Measurements from ENCODE around the gene RBP5.

The RBP5 gene

GRCh38 chr12:7083125-7083524 lies 45.6 kb downstream of the RBP5 start:
- Histone ChIP-seq H3K9me3 (ENCODE audit: insufficient read depth, low read depth, low read length) (peaks cover 8% of the 10 kb centered on the region; the same call in 1 of the 2 replicates), H3K9ac (ENCODE audit: low read depth, low read length) (no peak overlapping the region), H3K4me1 (ENCODE audit: insufficient read depth, low read length) (no peaks in the 10 kb centered on the region), H3K36me3 (ENCODE audit: insufficient read depth, low read depth, low read length) (no peaks in the 10 kb centered on the region), H3K27me3 (ENCODE audit: insufficient read depth, low read length) (no peaks in the 10 kb centered on the region), H3K4me3 (ENCODE audit: low read length) (no peak overlapping the region), H3K27ac (ENCODE audit: low read length) (no peak overlapping the region)

DNA sequence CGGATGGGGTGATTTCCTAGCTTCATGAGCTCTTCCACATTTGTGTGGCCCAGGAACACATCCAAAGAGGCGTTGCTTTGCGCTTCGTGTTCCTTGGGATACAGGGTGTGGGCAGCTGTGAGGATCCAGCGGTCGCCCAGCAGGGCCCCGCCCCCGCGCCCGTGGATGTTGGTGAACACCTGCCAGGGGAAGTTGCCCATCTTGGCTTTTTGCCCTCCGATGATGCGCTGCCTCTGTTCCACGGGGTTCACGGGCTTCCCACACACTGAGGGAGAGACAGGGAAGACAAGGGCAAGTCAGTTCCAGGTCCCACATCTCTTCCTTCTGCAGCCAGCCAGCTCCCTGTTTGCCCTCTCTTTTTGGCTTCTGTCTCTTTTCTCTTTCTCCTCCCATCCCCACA lies 47.7 kb downstream of the RBP5 start:
- Histone ChIP-seq H3K27me3 (ENCODE audit: insufficient read depth, low read length) (no peaks in the 10 kb centered on the region), H3K27ac (ENCODE audit: low read length) (no peak overlapping the region), H3K9ac (ENCODE audit: low read depth, low read length) (no peak overlapping the region), H3K36me3 (ENCODE audit: insufficient read depth, low read depth, low read length) (no peaks in the 10 kb centered on the region), H3K4me3 (ENCODE audit: low read length) (no peak overlapping the region), H3K9me3 (ENCODE audit: insufficient read depth, low read depth, low read length) (peaks cover 8% of the 10 kb centered on the region; the same call in 1 of the 2 replicates), H3K4me1 (ENCODE audit: insufficient read depth, low read length) (no peaks in the 10 kb centered on the region)

DNA sequence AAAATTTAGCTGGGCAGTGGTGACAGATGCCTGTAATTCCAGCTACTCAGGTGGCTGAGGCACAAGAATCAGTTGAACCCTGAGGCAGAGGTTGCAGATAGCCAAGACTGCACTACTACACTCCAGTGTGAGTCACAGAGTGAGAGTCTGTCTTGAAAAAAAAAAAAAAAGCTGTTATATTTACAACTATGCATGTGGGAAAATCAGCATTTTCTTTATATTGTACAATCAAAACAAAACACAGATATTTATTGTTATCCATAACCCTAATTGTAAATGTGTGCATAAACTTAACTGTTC lies 48.9 kb downstream of the RBP5 start:
- H3K27ac ChIP-seq (ENCODE audit: low read length), result no peak overlapping the region
- H3K9me3 ChIP-seq (ENCODE audit: insufficient read depth, low read depth, low read length), result peaks cover 5% of the 10 kb centered on the region; the same call in 1 of the 2 replicates
- H3K27me3 ChIP-seq (ENCODE audit: insufficient read depth, low read length), result no peaks in the 10 kb centered on the region
- no peaks in the 10 kb centered on the region for H3K36me3 ChIP-seq (ENCODE audit: insufficient read depth, low read depth, low read length)
- no peak overlapping the region for H3K4me3 ChIP-seq (ENCODE audit: low read length)
- no peaks in the 10 kb centered on the region for H3K4me1 ChIP-seq (ENCODE audit: insufficient read depth, low read length)
- no peak overlapping the region for H3K9ac ChIP-seq (ENCODE audit: low read depth, low read length)

GRCh38 chr12:7078163-7078562 lies 50.5 kb downstream of the RBP5 start:
- H3K27ac ChIP-seq (ENCODE audit: low read length), result no peak overlapping the region
- H3K36me3 ChIP-seq (ENCODE audit: insufficient read depth, low read depth, low read length), result no peaks in the 10 kb centered on the region
- H3K4me3 ChIP-seq (ENCODE audit: low read length), result no peak overlapping the region
- 0 out of 2 replicates have a peak, but pooled peaks cover under 1% of the 10 kb centered on the region for H3K9me3 ChIP-seq (ENCODE audit: insufficient read depth, low read depth, low read length)
- no peaks in the 10 kb centered on the region for H3K4me1 ChIP-seq (ENCODE audit: insufficient read depth, low read length)
- no peak overlapping the region for H3K9ac ChIP-seq (ENCODE audit: low read depth, low read length)
- H3K27me3 ChIP-seq (ENCODE audit: insufficient read depth, low read length), result no peaks in the 10 kb centered on the region

DNA sequence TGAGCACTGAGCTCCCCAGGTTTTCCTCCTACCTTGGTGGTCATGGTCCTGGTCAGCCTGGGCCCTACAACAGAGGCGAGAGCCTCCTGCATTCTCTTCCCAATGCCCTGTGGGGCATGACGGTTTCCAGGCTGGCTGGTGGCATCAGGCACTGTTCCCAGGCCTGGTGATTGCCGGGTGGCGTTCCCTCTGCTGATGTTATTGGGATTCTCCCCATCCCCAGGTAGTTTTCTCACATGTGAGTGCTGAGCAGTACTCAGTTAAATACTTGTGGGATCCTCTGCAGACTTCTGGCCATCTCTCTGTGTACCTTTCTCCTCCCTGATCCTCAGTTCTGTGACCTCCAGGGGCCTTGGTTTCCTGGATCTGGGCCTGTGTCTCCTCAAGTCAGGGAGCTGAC lies 52.2 kb downstream of the RBP5 start:
- H3K4me3 ChIP-seq (ENCODE audit: low read length), result no peak overlapping the region

DNA sequence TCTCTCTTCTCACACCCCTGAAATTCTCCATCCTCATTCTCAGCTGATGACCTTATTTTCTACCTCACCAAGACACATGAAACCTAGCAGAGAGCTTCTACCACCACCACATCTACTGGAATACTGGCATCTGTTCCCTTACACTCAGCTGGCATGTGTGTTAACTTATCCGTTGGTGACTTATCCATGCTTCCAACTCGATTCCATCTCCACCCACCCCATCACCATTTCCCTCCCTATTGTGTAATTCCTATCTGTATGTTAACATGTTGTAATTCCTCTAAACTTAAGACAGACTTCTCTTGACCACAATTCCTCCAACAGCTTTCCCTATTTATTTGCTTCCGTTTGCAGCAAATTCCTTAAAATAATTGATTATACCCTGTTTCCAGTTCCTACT lies 52.8 kb downstream of the RBP5 start:
- Histone ChIP-seq H3K9ac (ENCODE audit: low read depth, low read length) (no peak overlapping the region), H3K27me3 (ENCODE audit: insufficient read depth, low read length) (no peaks in the 10 kb centered on the region), H3K9me3 (ENCODE audit: insufficient read depth, low read depth, low read length) (no peaks in the 10 kb centered on the region), H3K36me3 (ENCODE audit: insufficient read depth, low read depth, low read length) (no peaks in the 10 kb centered on the region), H3K27ac (ENCODE audit: low read length) (no peak overlapping the region), H3K4me1 (ENCODE audit: insufficient read depth, low read length) (no peaks in the 10 kb centered on the region), H3K4me3 (ENCODE audit: low read length) (no peak overlapping the region)

More for the DNA sequence above, 52.2 kb downstream of the RBP5 start:
- Histone ChIP-seq H3K4me1 (ENCODE audit: insufficient read depth, low read length) (no peaks in the 10 kb centered on the region), H3K27ac (ENCODE audit: low read length) (no peak overlapping the region), H3K27me3 (ENCODE audit: insufficient read depth, low read length) (no peaks in the 10 kb centered on the region), H3K9ac (ENCODE audit: low read depth, low read length) (no peak overlapping the region), H3K9me3 (ENCODE audit: insufficient read depth, low read depth, low read length) (no peaks in the 10 kb centered on the region), H3K36me3 (ENCODE audit: insufficient read depth, low read depth, low read length) (no peaks in the 10 kb centered on the region)

DNA sequence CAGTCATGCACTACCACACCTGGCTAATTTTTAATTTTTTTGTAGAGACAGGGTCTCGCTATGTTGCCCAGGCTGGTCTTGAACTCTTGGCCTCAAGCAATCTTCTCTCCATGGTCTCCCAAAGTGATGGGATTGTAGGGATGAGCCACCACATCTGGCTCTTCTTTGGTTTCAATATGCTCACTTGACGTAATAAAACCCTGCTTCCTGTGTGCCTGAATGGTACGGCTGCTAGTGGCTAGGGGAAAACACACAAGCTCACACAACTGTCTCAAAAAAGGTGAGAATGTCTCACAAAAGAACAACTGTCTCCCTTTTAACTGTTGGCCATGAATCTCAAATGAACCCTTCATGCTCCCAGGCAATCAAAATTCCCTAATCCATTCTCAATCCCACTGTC lies 53.2 kb downstream of the RBP5 start:
- Histone ChIP-seq H3K4me1 (ENCODE audit: insufficient read depth, low read length) (no peaks in the 10 kb centered on the region), H3K36me3 (ENCODE audit: insufficient read depth, low read depth, low read length) (no peaks in the 10 kb centered on the region), H3K9me3 (ENCODE audit: insufficient read depth, low read depth, low read length) (no peaks in the 10 kb centered on the region), H3K4me3 (ENCODE audit: low read length) (no peak overlapping the region), H3K27ac (ENCODE audit: low read length) (no peak overlapping the region), H3K9ac (ENCODE audit: low read depth, low read length) (no peak overlapping the region), H3K27me3 (ENCODE audit: insufficient read depth, low read length) (no peaks in the 10 kb centered on the region)

DNA sequence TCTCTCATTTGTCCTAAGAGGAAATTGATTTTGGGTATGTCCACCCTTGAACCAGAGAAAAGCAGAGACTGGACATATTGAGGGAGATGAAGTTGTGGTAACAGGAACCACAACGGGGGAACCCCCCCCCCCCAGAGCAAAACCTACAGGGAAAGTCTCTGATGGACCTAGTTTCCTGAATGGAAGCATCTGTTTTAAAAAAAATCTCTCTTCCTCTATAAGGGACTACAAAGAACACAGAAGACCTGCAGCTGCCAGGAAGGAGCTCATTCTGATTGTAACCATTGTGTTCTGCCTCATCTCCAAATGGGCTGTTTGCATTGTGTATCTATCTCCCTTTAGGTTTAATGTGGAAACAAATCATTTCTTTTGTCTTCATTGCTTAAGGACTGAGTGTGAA lies 54.7 kb downstream of the RBP5 start:
- no peaks in the 10 kb centered on the region for H3K9me3 ChIP-seq (ENCODE audit: insufficient read depth, low read depth, low read length)
- H3K4me3 ChIP-seq (ENCODE audit: low read length), result no peak overlapping the region
- no peaks in the 10 kb centered on the region for H3K36me3 ChIP-seq (ENCODE audit: insufficient read depth, low read depth, low read length)
- H3K27ac ChIP-seq (ENCODE audit: low read length), result no peak overlapping the region
- H3K27me3 ChIP-seq (ENCODE audit: insufficient read depth, low read length), result no peaks in the 10 kb centered on the region
- H3K9ac ChIP-seq (ENCODE audit: low read depth, low read length), result no peak overlapping the region
- H3K4me1 ChIP-seq (ENCODE audit: insufficient read depth, low read length), result no peaks in the 10 kb centered on the region

Data from iPS-20b (cell line).